GM18498 (cell line): ENCODE measurements around the gene CAPNS1.

Experiments
- ATAC-seq: cut with Tn5 transposase; IDR thresholded peaks from one replicate; pipeline ENCODE4 v1.9.1; 2021; ENCODE audit warnings: mild to moderate bottlenecking, moderate library complexity; ENCODE audit not compliant: unreplicated experiment

The CAPNS1 gene

DNA sequence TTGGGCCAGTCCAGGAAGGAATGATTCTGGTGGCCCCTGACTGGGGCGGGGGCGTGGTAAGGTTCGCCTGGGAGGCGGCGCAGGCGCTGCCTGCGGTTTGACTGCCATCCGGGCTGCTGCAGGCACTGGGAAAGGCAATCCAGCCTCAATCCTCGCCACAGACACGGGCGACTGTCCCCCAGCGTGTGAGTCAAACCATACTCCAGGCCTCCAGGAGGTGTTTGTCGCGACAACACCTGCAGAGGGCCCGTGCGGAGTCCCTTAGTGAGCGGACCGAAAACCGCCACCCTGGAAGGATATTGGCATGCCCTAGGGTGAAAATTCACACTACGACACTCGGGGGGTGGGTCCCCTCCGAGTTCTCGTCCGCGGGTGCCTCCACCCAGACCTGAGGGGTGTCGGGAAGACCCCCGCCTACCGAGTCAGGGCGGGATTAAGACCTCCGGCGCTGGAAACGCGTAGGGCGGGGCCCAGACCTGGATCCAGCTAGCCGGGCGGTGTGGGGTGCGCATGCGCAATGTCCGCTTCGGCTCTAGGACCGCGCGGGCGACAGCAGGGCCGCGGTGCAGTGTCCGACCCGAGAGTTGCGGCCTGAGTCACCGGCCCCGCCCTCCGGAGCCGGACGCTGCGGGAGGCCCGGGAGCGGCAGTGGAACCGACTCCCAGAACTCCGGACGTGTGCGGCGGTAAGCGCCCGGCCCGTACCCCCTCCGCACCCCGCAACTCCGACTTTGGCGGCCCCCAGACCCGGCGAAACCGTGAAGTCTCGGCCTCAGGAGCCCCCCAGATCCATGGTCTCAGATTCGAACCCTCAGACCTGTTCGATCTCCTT lies at the start of gene CAPNS1:
Gene CAPNS1, plus strand, starts transcription at position 594 of the 831 bp plus-strand sequence. CDS start 946 bp downstream, outside the sequence.
- ATAC-seq: peak; percentile 78

DNA sequence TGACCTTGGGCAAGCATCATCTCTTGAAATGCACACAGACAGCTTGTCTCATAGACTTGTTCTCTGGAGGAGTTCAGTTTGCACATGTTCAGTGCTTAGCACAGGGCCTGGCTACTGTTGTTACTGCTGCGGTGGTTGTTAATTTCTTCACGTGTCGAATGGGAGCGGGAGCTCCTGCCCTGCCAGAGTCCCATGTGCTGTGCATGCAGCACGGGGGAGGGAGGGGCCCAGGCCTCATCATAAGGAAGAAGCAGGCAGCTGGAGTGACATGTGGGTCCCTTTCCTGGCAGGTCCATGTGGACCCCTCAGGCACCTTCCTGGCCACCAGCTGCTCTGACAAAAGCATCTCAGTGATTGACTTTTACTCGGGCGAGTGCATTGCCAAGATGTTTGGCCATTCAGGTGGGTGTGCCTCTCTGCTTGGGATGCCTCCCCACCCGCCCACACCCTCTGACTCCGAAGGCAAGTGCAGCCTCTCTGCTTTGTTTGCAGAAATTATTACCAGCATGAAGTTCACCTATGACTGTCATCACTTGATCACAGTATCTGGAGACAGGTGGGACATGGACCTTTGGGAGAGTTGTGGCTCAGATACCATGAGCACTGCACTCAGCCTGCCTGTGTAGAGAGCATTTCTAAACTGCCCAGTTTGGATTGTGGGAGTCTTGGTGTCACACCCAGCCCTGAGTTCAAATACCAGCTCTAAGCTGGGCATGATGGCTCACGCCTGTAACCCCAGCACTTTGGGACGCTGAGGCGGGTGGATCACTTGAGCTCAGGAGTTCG lies 48.8 kb upstream of the CAPNS1 start:
- ATAC-seq: no peak

DNA sequence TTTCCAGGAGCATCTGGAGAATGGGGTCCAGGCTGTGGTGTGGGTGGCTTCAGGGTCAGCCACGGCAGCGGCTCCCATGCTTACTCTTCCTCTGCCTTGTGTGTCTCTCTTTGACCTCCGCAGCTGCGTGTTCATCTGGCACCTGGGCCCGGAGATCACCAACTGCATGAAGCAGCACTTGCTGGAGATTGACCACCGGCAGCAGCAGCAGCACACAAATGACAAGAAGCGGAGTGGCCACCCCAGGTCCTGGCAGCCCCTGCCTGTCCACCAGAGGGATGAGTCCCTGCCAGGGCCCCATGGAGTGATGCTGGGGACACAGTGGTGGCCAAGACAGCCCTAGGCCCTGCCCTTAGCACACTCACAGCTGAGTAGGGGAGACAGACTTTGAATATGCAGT lies 47.3 kb upstream of the CAPNS1 start:
- ATAC-seq: no peak

DNA sequence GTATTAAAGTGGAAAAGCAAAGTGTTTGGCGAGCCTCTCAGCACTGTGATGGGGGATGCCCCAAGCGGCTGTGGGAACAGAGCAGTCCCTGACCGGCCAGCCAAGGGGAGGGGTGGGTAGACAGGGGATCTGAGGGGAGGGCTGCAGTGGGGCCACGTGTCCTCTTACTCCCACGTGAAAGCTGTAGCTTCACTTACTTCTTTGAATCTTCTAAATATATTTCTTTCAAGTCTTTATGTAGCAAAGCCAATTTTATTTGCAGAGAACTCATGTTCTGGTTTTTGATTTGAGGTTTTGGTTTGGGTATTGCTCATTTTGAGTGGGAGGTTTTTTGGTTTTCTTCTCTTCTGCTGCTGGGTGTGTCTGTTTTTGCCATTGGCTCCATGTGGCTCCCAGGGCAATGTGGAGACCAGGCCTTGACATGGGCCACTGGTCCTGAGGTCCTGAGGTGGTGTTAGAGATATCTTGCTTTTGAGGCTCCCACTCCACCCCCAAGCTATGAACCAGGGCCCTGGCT lies 46.7 kb upstream of the CAPNS1 start:
- ATAC-seq: no peak

DNA sequence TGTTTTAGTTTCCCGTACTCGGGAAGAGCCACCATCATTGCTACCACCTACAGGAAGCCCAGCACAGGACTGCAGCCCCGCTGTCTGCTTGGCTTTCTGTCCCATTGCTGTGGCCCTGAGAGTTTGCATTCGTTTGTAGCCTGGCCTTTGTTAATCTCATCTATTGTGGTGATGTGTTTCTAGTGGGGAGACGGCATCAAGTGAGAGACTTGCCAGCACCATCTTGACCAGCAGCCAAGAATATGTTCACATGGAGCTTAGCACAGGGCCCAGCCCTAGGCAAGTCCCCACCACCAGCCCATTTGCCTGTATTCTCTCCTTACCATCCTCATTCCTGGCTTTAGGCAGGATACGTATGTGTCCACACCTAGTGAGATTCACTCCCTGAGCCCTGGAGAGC lies 46.2 kb upstream of the CAPNS1 start:
- ATAC-seq: no peak

DNA sequence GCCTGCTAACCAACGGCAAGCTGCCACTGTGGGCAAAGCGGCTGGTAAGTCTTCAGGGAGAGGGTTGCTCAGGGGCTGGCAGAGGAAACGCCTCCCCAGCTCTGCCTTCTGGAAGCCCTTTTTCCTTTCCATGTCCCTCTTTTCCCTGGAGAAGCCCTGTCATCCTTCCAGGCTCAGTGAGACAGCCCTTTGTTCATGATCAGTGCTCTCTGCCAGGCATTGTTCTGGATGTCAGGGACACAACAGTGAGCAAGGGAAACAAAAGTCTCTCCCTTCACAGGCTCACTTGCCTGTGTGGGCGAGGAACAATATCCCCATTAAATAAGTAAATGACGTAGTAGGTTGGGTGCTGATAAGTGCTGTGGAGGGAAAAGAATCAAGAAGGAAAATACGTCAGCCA lies 42.8 kb upstream of the CAPNS1 start:
- ATAC-seq: no peak

DNA sequence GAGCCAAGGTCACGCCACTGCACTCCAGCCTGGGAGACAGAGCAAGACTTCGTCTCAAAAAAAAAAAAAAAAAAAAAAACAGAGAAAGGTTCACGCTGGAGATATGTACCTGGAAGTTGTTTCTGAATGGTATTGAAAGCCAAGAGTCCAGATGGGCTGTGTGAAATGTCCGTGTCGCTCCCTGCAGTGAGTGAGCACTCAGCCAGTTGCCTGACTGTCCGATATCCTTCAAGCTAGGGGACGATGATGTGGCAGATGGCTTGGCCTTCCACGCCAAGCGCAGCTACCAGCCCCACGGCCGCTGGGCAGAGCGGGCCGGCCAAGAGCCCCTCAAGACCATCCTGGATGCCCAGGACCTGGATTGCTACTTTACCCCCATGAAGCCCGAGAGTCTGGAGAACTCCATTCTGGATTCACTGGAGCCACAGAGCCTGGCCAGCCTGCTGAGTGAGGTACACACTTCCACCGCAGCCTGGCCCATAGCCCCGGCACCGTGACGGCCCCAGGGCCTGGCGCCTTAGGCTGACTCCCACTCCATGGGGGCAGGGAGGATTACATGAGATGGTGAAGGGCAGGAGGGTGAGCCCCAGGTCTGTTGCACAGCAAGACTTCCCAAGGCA lies 40.6 kb upstream of the CAPNS1 start:
- ATAC-seq: no peak

DNA sequence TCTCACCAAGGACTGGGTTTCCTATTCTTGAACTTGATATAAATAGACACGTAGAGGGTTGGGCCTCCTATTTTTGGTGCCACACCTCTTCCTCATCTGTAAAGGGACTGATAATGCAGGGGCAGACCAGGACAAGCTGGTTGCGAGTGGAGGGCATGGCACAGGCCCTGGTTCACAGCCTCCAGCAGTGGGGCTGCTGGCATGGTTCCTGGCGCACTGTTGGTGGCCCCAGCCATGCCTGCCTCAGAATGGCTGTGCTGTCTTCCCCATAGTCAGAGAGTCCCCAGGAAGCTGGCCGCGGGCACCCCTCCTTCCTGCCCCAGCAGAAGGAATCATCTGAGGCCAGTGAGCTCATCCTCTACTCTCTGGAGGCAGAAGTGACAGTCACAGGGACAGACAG lies 39.4 kb upstream of the CAPNS1 start:
- ATAC-seq: no peak

DNA sequence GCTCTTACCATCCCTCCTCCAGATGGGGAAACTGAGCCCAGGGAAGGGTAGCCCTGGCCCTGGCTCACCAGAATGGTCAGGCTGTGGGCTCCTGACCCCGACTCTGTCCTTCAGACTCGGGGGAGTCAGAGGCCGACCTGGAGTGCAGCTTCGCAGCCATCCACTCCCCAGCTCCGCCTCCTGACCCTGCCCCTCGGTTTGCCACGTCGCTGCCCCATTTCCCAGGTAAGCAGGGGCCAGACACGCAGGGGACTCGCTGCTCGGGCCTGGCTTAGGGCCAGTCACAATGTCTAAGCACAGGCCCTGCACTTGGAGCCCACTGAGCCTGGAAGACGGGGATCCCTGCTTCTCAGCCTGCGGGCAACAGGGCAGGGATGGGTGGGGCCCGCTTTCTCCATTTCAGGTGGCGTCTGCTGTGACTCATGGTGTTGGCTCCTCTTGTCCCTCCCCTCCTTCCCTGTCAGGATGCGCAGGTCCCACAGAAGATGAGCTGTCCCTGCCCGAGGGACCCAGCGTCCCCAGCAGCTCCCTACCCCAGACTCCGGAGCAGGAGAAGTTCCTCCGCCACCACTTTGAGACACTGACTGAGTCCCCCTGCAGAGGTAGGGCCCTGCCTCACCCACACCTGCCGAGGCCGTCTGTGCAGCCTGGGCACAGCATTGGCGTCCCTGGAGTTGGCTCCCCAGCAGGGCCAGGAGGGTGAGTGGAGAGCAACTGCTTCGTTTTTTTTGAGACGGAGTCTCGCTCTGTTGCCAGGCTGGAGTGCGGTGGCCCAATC lies 38.1 kb upstream of the CAPNS1 start:
- ATAC-seq: no peak

DNA sequence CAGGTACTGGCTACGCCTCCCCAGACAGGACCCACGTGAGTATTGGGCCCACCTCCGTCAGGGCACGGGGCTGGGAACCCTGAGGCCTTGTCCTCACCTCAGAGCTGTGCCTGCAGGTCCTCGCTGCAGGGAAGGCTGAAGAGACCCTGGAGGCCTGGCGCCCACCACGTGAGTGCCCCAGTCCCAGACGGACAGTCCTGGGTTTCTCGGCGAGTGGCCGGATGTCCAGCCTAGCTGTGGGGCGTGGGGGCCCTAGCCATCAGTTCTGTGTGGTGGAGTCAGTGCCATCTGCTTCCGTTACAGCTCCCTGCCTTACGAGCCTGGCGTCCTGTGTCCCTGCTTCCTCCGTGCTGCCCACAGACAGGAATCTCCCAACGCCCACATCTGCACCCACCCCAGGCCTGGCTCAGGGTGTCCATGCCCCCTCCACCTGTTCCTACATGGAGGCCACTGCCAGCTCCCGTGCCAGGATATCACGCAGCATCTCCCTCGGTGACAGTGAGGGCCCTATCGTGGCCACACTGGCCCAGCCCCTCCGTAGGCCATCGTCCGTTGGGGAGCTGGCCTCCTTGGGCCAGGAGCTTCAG lies 36.7 kb upstream of the CAPNS1 start:
- ATAC-seq: no peak

DNA sequence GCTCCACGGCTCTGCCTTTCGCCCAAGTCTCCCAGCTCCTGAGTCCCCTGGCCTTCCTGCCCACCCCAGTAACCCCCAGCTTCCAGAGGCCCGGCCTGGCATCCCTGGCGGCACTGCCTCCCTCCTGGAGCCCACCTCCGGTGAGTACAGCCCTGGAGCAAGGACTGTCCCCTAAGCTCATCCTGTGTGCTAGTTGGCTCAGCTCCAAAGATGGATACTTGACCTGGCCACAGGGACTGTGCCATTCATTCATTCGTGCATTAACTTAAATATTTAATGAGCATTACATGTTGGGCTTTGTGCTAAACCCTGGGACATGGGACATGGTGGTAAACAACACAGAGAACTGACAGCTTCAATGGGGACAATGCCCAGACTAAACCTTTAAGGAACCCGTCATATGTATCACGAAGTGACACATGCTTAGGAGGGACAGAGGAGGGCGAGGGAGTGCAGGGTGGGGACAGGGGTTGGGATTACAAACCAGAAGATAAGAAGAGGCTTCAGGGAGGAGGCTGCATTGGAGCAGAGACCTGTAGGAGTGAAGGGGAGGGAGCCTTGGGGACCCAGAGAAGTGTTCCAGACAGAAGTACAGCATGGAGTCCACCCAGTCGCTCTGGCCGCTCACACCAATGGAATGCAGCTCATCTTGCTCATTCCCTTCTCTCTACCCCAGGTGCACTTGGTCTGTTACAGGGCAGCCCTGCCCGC lies 35.9 kb upstream of the CAPNS1 start:
- ATAC-seq: no peak

DNA sequence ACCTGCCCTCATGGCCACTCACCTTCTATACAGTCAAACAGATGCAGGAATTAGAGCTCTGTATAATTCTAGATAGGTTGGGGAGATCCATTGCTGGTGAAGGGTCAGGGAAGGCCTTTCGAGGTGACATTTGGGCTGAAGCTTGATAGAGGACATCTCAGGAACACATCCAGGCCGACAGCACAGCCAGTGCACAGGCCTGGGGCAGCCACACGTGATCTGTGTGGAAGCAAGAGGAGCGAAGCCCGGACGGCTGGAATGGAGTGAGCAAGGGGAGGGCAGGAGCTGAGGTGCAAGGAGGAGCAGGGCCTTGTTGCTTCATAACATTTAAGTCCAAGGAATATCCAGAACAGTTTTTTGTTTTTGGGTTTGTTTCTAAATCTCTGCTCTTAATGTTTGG lies 33.4 kb upstream of the CAPNS1 start:
- no peak for ATAC-seq

DNA sequence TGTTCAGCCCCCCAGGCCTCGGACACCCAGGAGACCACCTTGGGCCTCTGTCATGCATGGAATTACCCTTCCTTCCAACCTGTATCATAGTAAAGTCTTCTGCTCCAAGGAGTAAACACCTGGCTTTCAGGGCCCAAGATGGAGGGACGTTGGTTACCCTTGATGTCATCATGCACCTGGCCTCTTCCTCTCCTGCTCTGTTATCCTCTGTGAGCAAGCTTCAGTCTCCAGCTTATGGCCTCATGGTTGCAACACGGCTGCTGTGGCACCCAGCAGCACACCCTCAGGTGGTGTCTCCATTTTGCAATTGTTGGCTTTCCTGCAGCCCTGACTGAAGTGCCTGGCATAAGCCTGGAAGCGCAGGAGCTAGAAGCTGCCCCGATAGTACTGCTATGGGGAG lies 32.9 kb upstream of the CAPNS1 start:
- ATAC-seq: no peak

DNA sequence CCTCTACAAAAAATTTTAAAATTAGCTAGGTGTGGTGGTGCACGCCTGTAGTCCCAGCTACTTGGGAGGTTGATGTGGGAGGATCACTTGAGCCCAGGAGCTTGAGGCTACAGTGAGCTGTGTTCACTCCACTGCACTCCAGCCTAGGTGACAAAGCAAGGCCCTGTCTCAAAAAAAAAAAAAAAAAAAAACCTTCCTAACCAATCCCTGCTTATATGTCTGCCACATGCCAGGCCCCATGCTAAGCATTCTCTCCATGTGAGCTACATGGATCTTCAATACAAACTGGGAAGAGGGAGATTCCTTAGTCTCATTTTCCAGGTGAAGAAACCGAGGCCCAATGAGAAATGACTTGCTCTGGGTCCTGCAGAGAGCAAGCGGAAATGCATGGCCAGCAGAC lies 31.2 kb upstream of the CAPNS1 start:
- ATAC-seq: no peak

DNA sequence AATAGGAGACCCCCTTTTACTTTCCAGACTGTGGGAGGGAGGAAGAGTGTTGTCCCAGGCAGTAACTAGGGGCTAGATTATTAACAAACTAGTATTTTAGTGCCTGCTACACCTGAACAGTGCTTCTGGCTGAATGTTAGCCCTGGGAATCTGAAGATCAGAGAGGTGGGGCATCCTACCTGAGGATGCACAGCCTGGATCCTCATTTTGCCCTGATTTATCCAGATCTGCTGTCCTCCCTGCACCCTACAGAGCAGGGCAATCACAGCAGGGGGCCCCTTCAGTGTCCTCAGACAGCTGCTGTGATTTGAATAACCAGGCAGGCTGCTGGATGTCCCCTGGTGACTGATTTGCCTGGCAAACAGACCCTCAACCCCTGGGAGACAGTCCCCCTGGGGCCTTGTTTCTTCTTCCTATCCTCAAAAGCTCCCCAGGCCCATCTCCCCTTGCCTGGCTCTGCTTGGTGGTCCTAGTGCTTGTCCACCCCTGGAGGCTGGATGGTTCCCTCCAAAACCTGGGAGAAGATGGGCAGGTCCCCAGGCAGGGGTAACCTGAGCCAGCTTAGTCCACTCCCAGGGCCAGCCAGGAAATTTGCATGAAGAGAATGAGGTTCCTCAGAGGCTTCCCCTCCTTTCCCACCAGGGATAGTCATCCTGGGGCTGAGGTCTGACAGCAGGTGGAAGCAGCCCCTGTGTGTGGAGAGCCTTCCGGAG lies 29.2 kb upstream of the CAPNS1 start, which contains the start of gene OVOL3:
Gene OVOL3, plus strand, starts transcription at position 657 of the 713 bp plus-strand sequence. CDS start 60 bp downstream, outside the sequence.
- ATAC-seq: no peak

DNA sequence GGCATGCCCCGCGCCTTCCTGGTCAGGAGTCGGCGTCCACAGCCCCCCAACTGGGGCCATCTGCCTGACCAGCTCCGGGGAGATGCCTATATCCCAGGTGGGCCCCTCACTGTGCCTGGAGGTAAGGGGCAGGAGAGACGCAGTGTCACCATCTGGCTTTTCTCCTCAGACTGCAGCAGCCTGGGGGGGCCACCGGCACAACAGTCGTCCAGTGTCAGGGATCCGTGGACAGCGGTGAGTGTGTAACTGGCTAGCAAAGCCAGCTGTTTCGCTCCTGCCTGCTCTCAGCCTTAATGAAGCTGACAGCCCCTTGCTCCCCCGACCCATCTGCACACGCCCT lies 28.7 kb upstream of the CAPNS1 start:
- no peak for ATAC-seq

DNA sequence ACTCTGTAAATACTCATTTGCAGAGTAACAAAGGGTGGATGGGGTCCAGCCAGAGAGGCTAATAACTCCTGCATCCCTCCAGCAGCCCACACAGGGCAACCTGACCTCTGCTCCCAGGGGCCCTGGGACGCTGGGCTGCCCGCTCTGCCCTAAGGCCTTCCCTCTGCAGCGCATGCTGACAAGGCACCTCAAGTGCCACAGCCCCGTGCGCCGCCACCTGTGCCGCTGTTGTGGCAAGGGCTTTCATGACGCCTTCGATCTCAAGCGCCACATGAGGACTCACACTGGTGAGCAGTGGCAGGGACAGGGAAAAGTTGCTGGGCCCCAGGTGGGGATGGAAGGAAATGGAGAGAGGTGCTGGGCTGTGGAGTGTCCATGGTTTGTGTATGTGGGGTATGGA lies 27.2 kb upstream of the CAPNS1 start:
- no peak for ATAC-seq

DNA sequence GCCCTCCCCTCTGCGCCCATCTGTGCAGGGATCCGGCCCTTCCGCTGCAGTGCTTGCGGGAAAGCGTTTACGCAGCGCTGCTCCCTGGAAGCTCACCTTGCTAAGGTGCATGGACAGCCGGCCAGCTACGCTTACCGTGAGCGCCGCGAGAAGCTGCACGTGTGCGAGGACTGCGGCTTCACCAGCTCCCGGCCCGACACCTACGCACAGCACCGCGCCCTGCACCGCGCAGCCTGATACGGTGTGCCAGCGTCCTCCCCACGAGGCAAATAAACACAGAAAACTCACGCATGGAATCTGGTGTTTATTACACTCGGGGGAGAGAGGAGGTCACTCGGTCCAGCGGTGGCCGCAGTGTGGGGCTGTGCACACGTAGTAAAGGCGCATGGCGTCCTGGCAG lies 26.4 kb upstream of the CAPNS1 start:
- ATAC-seq: no peak
